Skeletal muscle satellite cell (primary cell): ENCODE results near the gene SYNDIG1.
A peak's percentile ranks its signal among the peaks of the same experiment; 100 is the strongest.

ENCODE experiments used
- H3K27me3 ChIP-seq: 2 replicates; pipeline ENCODE4 v1.7.0; 2013; ENCODE audit warnings: low read length; ENCODE audit not compliant: control insufficient read depth, insufficient read depth
- H3K36me3 ChIP-seq: 2 replicates; pipeline ENCODE4 v1.7.0; 2013; ENCODE audit warnings: mild to moderate bottlenecking, control low read depth, low read length; ENCODE audit not compliant: insufficient read depth
- H3K4me1 ChIP-seq: 2 replicates; pipeline ENCODE4 v1.7.0; 2013; ENCODE audit warnings: low read length; ENCODE audit not compliant: control insufficient read depth, insufficient read depth
- H3K4me2 ChIP-seq: 2 replicates; pipeline ENCODE4 v1.7.0; 2013; ENCODE audit warnings: mild to moderate bottlenecking, low read length
- H3K4me3 ChIP-seq: 2 replicates; pipeline ENCODE4 v1.7.0; 2013; ENCODE audit warnings: low read length
- H3K9ac ChIP-seq: 2 replicates; pipeline ENCODE4 v1.7.0; 2013; ENCODE audit warnings: mild to moderate bottlenecking, low read depth, low read length, moderate library complexity
- H3K9me3 ChIP-seq: replicated peaks from 2 replicates; pipeline ENCODE4 v1.7.0; 2013; ENCODE audit warnings: mild to moderate bottlenecking, control low read depth, low read length

Gene SYNDIG1

GRCh38 chr20:24627926-24628325 lies 158.5 kb downstream of the SYNDIG1 start:
- Histone ChIP-seq H3K4me3 (no peak overlapping the region), H3K27me3 (peaks cover 8% of the 10 kb centered on the region), H3K4me1 (peaks cover 6% of the 10 kb centered on the region), H3K9me3 (no peaks in the 10 kb centered on the region), H3K4me2 (no peak overlapping the region), H3K9ac (no peak overlapping the region), H3K36me3 (no peaks in the 10 kb centered on the region)

GRCh38 chr20:24628985-24629384 lies 159.6 kb downstream of the SYNDIG1 start:
- H3K9ac ChIP-seq, result no peak overlapping the region
- H3K36me3 ChIP-seq, result no peaks in the 10 kb centered on the region
- H3K4me2 ChIP-seq, result no peak overlapping the region

GRCh38 chr20:24629668-24630067 lies 160.2 kb downstream of the SYNDIG1 start:
- no peak overlapping the region for H3K4me2 ChIP-seq
- H3K9ac ChIP-seq, result no peak overlapping the region
- peaks cover 8% of the 10 kb centered on the region for H3K27me3 ChIP-seq
- H3K4me3 ChIP-seq, result no peak overlapping the region
- H3K4me1 ChIP-seq, result peaks cover 19% of the 10 kb centered on the region
- H3K9me3 ChIP-seq, result no peaks in the 10 kb centered on the region
- no peaks in the 10 kb centered on the region for H3K36me3 ChIP-seq

More at GRCh38 chr20:24628985-24629384, 159.6 kb downstream of the SYNDIG1 start:
- H3K4me1 ChIP-seq, result peaks cover 12% of the 10 kb centered on the region
- peaks cover 8% of the 10 kb centered on the region for H3K27me3 ChIP-seq
- no peak overlapping the region for H3K4me3 ChIP-seq
- H3K9me3 ChIP-seq, result no peaks in the 10 kb centered on the region

- Histone ChIP-seq H3K4me1 (peaks cover 26% of the 10 kb centered on the region), H3K27me3 (peaks cover 8% of the 10 kb centered on the region), H3K9me3 (no peaks in the 10 kb centered on the region), H3K9ac (no peak overlapping the region), H3K4me3 (no peak overlapping the region), H3K36me3 (no peaks in the 10 kb centered on the region), H3K4me2 (no peak overlapping the region)
These were observed 161.2 kb downstream of the SYNDIG1 start for GRCh38 chr20:24630486-24631172.

GRCh38 chr20:24631173-24631505 lies 161.7 kb downstream of the SYNDIG1 start:
- peaks cover 8% of the 10 kb centered on the region for H3K27me3 ChIP-seq
- peaks cover 26% of the 10 kb centered on the region for H3K4me1 ChIP-seq
- H3K4me2 ChIP-seq, result no peak overlapping the region
- no peak overlapping the region for H3K4me3 ChIP-seq
- no peaks in the 10 kb centered on the region for H3K36me3 ChIP-seq
- no peaks in the 10 kb centered on the region for H3K9me3 ChIP-seq
- H3K9ac ChIP-seq, result no peak overlapping the region

GRCh38 chr20:24632581-24632980 lies 163.2 kb downstream of the SYNDIG1 start:
- no peaks in the 10 kb centered on the region for H3K36me3 ChIP-seq
- no peak overlapping the region for H3K4me3 ChIP-seq
- H3K9me3 ChIP-seq, result no peaks in the 10 kb centered on the region
- H3K9ac ChIP-seq, result no peak overlapping the region
- H3K4me1 ChIP-seq, result peaks cover 26% of the 10 kb centered on the region
- peaks cover 8% of the 10 kb centered on the region for H3K27me3 ChIP-seq
- no peak overlapping the region for H3K4me2 ChIP-seq

GRCh38 chr20:24633026-24633425 lies 163.6 kb downstream of the SYNDIG1 start:
- peaks cover 8% of the 10 kb centered on the region for H3K27me3 ChIP-seq
- peaks cover 26% of the 10 kb centered on the region for H3K4me1 ChIP-seq
- H3K9ac ChIP-seq, result no peak overlapping the region
- no peaks in the 10 kb centered on the region for H3K9me3 ChIP-seq
- no peak overlapping the region for H3K4me2 ChIP-seq
- no peaks in the 10 kb centered on the region for H3K36me3 ChIP-seq
- H3K4me3 ChIP-seq, result no peak overlapping the region

- Histone ChIP-seq H3K9ac (no peak overlapping the region), H3K4me2 (no peak overlapping the region), H3K4me1 (peaks cover 26% of the 10 kb centered on the region)
These were observed 164.1 kb downstream of the SYNDIG1 start for GRCh38 chr20:24633521-24633920.

GRCh38 chr20:24634855-24635254 lies 165.4 kb downstream of the SYNDIG1 start:
- H3K36me3 ChIP-seq, result no peaks in the 10 kb centered on the region
- peak overlapping the region; percentile 48 for H3K4me3 ChIP-seq
- no peaks in the 10 kb centered on the region for H3K9me3 ChIP-seq
- H3K9ac ChIP-seq, result peak overlapping the region; percentile 26
- peaks cover 26% of the 10 kb centered on the region for H3K4me1 ChIP-seq
- H3K4me2 ChIP-seq, result peak overlapping the region; percentile 74
- no peaks in the 10 kb centered on the region for H3K27me3 ChIP-seq

More at GRCh38 chr20:24633521-24633920, 164.1 kb downstream of the SYNDIG1 start:
- Histone ChIP-seq H3K4me3 (no peak overlapping the region), H3K27me3 (peaks cover 6% of the 10 kb centered on the region), H3K9me3 (no peaks in the 10 kb centered on the region), H3K36me3 (no peaks in the 10 kb centered on the region)

GRCh38 chr20:24636626-24637025 lies 167.2 kb downstream of the SYNDIG1 start:
- H3K9me3 ChIP-seq, result no peaks in the 10 kb centered on the region
- H3K27me3 ChIP-seq, result peaks cover 4% of the 10 kb centered on the region
- no peak overlapping the region for H3K9ac ChIP-seq
- H3K36me3 ChIP-seq, result no peaks in the 10 kb centered on the region
- no peak overlapping the region for H3K4me3 ChIP-seq
- H3K4me2 ChIP-seq, result no peak overlapping the region
- H3K4me1 ChIP-seq, result peaks cover 26% of the 10 kb centered on the region

- no peak overlapping the region for H3K9ac ChIP-seq
- no peak overlapping the region for H3K4me2 ChIP-seq
- no peaks in the 10 kb centered on the region for H3K36me3 ChIP-seq
- no peaks in the 10 kb centered on the region for H3K9me3 ChIP-seq
- peaks cover 26% of the 10 kb centered on the region for H3K4me1 ChIP-seq
- no peak overlapping the region for H3K4me3 ChIP-seq
- H3K27me3 ChIP-seq, result peaks cover 8% of the 10 kb centered on the region
These were observed 167.7 kb downstream of the SYNDIG1 start for GRCh38 chr20:24637087-24637486.

GRCh38 chr20:24637941-24638340 lies 168.5 kb downstream of the SYNDIG1 start:
- H3K9ac ChIP-seq, result no peak overlapping the region
- peaks cover 8% of the 10 kb centered on the region for H3K27me3 ChIP-seq
- no peaks in the 10 kb centered on the region for H3K36me3 ChIP-seq
- H3K4me3 ChIP-seq, result no peak overlapping the region
- H3K4me1 ChIP-seq, result peaks cover 20% of the 10 kb centered on the region
- no peaks in the 10 kb centered on the region for H3K9me3 ChIP-seq
- no peak overlapping the region for H3K4me2 ChIP-seq
